GM18861 (cell line): ENCODE results near the gene GOLGA8M.
"Not testable (repeated sequence)": the region's sequence is repeated elsewhere in the genome, so short reads cannot be mapped to it uniquely, and the experiment has no call there.

ENCODE experiments used
- ATAC-seq: cut with Tn5 transposase; IDR thresholded peaks from one replicate; pipeline ENCODE4 v1.9.1; 2021; ENCODE audit not compliant: unreplicated experiment

GOLGA8M gene

DNA sequence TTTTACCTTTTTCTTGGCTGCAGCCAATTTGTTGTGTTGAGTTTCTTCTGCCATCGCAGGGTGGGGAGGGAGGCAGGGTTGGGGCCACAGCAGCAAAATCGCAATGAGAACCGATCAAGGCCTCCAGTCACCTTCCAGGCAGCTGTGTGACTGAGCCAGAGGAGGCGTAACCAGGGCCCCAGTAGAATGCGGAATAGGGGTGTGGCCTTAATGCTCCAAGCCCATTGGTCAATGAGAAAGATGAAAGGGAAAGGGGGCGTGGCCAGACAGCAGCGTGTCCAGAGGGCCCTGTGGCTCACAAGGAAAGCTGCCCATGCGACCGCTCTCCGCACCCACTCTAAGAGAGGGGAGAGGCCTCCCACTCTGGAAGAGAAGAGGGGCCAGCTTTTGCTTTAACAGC lies at the start of gene GOLGA8M:
Gene GOLGA8M (minus strand): TSS at position 152 of the 400 bp plus-strand sequence. CDS start 98 bp downstream, at position 54.
- ATAC-seq: not testable (repeated sequence)

- ATAC-seq: not testable (repeated sequence)
Observed at GRCh38 chr15:28742890-28743289, 30.7 kb upstream of the GOLGA8M start.

DNA sequence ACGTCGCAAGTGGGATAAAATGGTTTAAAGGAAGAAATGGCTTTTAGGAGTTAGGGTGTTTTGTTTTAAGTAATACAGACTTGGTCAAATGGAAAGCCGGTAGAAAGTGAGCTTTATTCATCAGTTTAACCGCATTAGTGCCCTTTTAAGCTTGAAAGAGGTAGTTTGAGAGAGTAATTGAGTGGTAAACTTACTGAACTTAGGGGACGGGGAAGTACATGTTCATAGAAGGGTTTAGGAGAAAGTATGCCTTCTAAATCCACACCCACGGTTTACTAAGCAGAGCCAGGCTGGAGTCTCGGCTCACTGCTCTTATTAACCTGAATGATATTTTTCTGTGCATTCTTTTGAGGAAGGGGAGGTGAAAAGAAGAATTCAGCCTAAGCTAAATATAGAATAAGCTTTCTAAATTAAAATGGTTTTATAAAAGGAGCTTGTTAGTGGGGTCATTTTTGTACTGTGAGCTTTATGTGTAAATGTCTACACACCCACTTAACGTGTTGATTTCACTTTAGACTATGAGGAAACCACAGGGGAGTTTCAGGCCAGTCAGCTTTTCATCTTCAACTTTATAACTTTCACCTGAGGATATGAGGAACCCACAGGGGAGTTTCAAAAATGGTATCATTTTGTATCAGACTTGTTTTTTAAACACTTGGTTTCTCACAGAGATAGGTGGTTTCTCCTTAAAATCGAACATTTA lies 26.5 kb upstream of the GOLGA8M start:
- peak; percentile 37 for ATAC-seq

DNA sequence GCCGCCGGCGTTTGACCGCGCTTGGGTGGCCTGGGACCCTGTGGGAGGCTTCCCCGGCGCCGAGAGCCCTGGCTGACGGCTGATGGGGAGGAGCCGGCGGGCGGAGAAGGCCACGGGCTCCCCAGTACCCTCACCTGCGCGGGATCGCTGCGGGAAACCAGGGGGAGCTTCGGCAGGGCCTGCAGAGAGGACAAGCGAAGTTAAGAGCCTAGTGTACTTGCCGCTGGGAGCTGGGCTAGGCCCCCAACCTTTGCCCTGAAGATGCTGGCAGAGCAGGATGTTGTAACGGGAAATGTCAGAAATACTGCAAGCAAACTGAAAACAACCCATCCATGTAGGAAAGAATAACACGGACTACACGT lies 26.0 kb upstream of the GOLGA8M start:
- ATAC-seq: peak; percentile 8

GRCh38 chr15:28737521-28738199 lies 25.4 kb upstream of the GOLGA8M start:
- peak; percentile 54 for ATAC-seq

GRCh38 chr15:28728061-28728460 lies 15.8 kb upstream of the GOLGA8M start:
- not testable (repeated sequence) for ATAC-seq

DNA sequence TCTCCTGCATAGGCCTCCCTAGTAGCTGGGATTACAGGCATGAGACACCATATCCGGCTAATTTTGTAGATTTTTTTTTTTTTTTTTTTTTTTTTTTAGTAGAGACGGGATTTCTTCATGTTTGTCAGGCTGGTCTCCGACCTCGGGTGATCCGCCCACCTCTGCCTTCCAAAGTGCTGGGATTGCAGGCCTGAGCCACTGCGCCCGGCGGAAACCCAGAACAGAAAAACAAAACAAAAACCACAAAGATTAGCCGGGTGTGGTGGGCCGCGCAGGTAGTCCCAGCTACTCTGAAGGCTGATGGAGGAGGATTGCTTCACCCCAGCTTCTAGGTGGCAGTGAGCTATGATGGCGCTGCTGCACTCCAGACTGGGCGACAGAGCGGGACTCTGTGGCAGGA lies 14.8 kb upstream of the GOLGA8M start:
- ATAC-seq: not testable (repeated sequence)

DNA sequence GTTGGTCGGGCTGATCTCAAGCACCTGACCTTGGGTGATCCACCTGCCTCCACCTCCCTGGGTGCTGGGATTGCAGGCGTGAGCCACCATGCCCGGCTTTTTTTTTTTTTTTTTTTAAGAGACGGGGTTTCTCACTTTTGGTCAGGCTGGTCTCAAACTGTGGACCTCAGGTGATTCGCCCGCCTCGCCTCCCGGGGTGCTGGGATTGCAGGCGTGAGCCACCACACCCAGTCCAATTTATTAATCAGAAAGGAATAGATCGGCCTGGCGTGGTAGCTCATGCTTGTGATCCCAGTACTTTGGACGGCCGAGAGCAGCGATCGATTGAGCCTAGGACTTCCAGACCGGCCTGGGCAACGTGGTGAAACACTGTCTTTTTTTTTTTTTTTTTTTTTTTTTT lies 13.9 kb upstream of the GOLGA8M start:
- ATAC-seq: no peak

GRCh38 chr15:28725556-28725955 lies 13.3 kb upstream of the GOLGA8M start:
- ATAC-seq: no peak

DNA sequence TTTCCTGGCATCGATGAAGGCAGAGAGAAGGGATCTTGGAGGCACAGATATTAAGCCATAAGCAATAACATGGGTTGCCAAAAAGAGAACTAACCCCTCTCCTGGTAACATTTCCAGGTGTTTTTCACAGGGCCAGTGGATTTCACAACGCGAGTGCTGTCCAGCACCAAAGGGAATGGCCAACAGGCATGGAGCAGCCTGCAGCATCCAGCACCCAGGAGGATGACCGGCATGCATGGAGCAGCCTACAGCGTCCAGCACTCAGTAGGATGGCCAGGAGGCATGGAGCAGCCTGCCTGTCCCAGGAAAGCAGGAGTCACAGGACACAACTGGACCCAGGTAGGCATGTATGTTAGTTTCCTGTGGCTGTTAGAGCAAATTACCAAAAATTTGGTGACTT lies 11.8 kb upstream of the GOLGA8M start:
- not testable (repeated sequence) for ATAC-seq

DNA sequence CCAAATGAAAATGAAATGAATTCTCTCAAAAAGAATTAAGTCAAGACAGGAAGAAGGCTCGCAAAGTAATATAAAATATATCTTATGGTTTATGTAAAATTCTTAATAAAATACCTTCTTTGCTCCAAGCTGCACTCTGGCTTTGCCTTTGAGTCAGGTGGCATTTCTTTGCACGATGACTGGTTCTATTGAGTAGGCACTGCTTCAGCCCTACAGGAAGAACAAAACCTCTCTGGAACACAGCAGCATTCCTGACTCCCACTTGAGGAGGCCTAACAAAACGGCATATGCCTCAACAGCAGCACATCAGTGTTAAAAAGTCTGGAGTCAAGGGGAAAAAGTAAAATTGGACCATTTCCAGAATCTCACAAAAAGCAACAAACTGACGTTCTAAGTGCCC lies 7.4 kb upstream of the GOLGA8M start:
- not testable (repeated sequence) for ATAC-seq

- ATAC-seq: not testable (repeated sequence)
Observed at GRCh38 chr15:28718576-28718975, 6.4 kb upstream of the GOLGA8M start.

DNA sequence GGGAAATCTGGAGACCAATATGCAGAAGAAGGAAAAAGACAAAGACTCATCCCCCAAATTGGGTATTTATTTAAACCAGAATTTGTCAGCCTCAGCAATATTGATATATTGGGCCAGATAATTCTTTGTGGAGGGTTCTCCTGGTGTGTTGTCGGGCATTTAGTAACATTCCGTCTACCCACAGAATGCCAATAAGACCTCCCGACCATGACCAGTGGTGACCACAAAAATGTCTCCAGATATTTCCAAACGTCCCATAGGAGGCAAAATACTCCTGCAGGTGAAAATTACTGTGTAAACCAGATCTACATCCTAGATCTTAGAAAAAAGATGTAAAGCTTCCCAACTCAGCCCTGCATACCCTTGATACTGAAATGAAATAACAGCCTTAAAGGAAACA lies 2.0 kb upstream of the GOLGA8M start:
- ATAC-seq: not testable (repeated sequence)

DNA sequence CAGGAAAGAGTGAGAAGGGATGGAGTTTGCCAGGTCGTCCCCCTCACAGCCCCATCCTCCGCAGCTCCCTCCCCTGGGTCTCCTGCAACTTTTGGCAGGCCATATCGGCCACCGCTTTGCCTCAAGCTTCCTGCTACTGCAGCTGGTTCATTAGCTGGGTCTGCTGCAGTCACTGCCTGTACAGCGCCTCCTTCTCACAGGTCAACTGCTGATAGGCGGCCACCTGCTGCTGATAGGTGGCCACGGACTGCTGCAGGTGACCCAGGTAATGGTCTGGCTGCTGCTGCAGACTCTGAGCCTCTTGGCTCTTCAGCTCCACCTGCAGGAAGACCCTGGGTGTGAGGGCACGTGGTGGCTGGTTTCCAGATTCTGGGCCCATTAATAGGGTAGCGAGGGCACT lies 8.3 kb downstream of the GOLGA8M start:
- ATAC-seq: not testable (repeated sequence)

GRCh38 chr15:28702427-28702826 lies 9.8 kb downstream of the GOLGA8M start:
- ATAC-seq: not testable (repeated sequence)

- not testable (repeated sequence) for ATAC-seq
Observed at GRCh38 chr15:28694006-28694751, 18.0 kb downstream of the GOLGA8M start.

- not testable (repeated sequence) for ATAC-seq
Observed at GRCh38 chr15:28693021-28693420, 19.2 kb downstream of the GOLGA8M start.

DNA sequence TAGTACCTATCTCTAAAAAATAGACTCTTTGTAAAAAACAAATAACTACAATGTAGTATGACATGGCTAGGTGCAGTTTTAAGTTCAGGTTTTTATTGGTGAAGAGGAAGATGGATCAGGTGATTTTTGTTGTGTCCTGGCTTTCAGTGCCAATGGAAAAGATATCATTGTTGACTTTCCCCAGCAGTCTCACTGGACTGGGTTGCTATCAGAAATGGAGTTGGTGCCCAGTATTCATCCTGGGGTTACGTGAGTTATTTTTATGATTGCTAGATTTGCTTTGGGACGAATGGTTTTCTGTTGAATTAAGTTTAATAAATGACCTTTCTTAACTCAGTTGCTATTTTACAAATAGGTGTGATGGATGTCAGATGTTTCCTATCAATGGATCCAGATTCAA lies 38.7 kb downstream of the GOLGA8M start:
- ATAC-seq: not testable (repeated sequence)

GRCh38 chr15:28672122-28672521 lies 40.1 kb downstream of the GOLGA8M start:
- ATAC-seq: not testable (repeated sequence)

GRCh38 chr15:28666402-28666801 lies 45.8 kb downstream of the GOLGA8M start:
- ATAC-seq: not testable (repeated sequence)

DNA sequence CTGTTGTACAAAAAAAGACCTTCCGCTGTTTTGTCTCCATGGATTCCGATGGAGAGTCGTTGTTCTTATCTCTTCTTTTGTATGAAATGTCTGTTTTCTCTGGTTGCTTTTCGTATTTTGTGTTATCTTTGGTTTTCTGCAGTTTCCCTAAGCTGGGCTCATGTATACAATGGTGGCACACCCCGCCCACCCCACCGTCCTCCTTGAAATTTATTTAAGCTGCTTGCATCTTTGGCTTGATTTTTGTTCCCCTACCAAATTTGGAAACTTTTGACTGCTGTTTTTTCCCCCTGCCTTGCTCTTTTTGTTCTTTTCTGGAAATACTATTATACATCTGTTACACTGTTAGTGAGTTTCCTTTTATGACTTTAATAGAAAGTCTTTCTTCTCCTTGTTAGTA lies 47.6 kb downstream of the GOLGA8M start:
- not testable (repeated sequence) for ATAC-seq

GRCh38 chr15:28663717-28664116 lies 48.5 kb downstream of the GOLGA8M start:
- not testable (repeated sequence) for ATAC-seq
